ES-I3 (cell line): ENCODE data around the gene GAB2.
"Not testable (repeated sequence)": the region's sequence is repeated elsewhere in the genome, so short reads cannot be mapped to it uniquely, and the experiment has no call there.

ENCODE experiments used
- H3K36me3 ChIP-seq: 2 replicates; pipeline ENCODE4 v1.6.1; 2013; ENCODE audit warnings: mild to moderate bottlenecking, low read length, control low read depth, moderate library complexity; ENCODE audit not compliant: insufficient read depth
- H3K4me1 ChIP-seq: 2 replicates; pipeline ENCODE4 v1.6.1; 2013; ENCODE audit warnings: mild to moderate bottlenecking, control low read depth, low read length; ENCODE audit not compliant: insufficient read depth
- H3K9ac ChIP-seq: 2 replicates; pipeline ENCODE4 v1.6.1; 2013; ENCODE audit warnings: low read depth, mild to moderate bottlenecking, low read length, moderate library complexity
- H3K9me3 ChIP-seq: 2 replicates; pipeline ENCODE4 v1.6.1; 2013; ENCODE audit warnings: mild to moderate bottlenecking, low read length, moderate library complexity; ENCODE audit not compliant: control insufficient read depth, insufficient read depth

GAB2 gene

GRCh38 chr11:78237293-78238046, 180.2 kb downstream of the GAB2 start:
- Histone ChIP-seq H3K9ac (no peak overlapping the region), H3K9me3 (no peaks in the 10 kb centered on the region), H3K36me3 (no peaks in the 10 kb centered on the region), H3K4me1 (no peaks in the 10 kb centered on the region; the same call in 1 of the 2 replicates)

DNA sequence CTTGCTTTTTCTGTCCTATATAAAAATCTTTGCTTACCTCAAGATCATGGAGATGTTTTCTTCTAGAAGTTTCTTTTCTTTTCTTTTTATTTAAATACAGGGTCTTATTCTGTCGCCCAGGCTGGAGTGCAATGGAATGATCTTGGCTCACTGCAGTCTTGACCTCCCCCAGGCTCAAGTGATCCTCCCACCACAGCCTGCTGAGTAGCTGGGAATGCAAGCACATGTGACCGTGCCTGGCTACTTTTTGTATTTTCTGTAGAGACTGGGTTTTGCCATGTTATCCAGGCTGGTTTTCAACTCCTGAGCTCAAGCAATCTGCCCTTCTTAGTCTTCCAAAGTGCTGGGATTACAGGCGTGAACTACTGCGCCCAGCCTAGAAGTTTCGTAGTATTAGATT, 183.6 kb downstream of the GAB2 start:
- H3K4me1 ChIP-seq: no peaks in the 10 kb centered on the region; the same call in 1 of the 2 replicates
- no peaks in the 10 kb centered on the region for H3K9me3 ChIP-seq
- no peaks in the 10 kb centered on the region for H3K36me3 ChIP-seq
- H3K9ac ChIP-seq: no peak overlapping the region

GRCh38 chr11:78233046-78233445, 184.6 kb downstream of the GAB2 start:
- H3K9me3 ChIP-seq, H3K36me3 ChIP-seq, H3K9ac ChIP-seq, H3K4me1 ChIP-seq: not testable (repeated sequence)

- Histone ChIP-seq H3K36me3 (no peaks in the 10 kb centered on the region), H3K4me1 (no peaks in the 10 kb centered on the region; the same call in 1 of the 2 replicates), H3K9me3 (no peaks in the 10 kb centered on the region), H3K9ac (no peak overlapping the region)
Measured at GRCh38 chr11:78231962-78232501, 185.6 kb downstream of the GAB2 start.

GRCh38 chr11:78230161-78230877, 187.3 kb downstream of the GAB2 start:
- Histone ChIP-seq H3K9me3 (no peaks in the 10 kb centered on the region), H3K9ac (no peak overlapping the region), H3K36me3 (no peaks in the 10 kb centered on the region; the same call in none of the 2 replicates), H3K4me1 (no peaks in the 10 kb centered on the region; the same call in 1 of the 2 replicates)

- no peaks in the 10 kb centered on the region for H3K9me3 ChIP-seq
- H3K9ac ChIP-seq: no peak overlapping the region
- no peaks in the 10 kb centered on the region; the same call in 1 of the 2 replicates for H3K4me1 ChIP-seq
- H3K36me3 ChIP-seq: no peaks in the 10 kb centered on the region; the same call in none of the 2 replicates
Measured at GRCh38 chr11:78229106-78229505, 188.5 kb downstream of the GAB2 start.

DNA sequence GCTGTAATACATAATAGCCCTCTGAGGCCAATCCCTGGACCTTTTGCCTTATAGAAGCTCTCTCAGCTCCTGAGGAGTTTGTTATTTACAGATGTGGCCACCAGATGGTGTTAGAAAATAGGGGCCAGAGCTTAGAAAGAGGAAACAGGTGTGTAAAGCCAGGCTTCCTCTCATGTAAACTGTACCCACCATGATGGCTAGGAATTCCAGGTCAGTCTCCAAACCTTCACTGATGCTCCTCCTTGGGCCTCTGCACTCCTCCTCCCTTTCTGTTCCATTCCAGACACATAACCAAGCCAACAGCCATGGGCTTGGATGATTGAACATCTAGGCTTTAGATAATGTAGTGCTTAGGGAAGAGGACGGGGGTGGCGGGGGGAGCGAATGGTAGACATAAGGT, 189.2 kb downstream of the GAB2 start:
- H3K4me1 ChIP-seq: no peaks in the 10 kb centered on the region
- no peaks in the 10 kb centered on the region; the same call in none of the 2 replicates for H3K36me3 ChIP-seq
- no peaks in the 10 kb centered on the region for H3K9me3 ChIP-seq
- no peak overlapping the region for H3K9ac ChIP-seq

- H3K36me3 ChIP-seq: no peaks in the 10 kb centered on the region; the same call in none of the 2 replicates
- no peak overlapping the region for H3K9ac ChIP-seq
- H3K9me3 ChIP-seq: no peaks in the 10 kb centered on the region
- H3K4me1 ChIP-seq: no peaks in the 10 kb centered on the region
Measured at GRCh38 chr11:78227921-78228320, 189.7 kb downstream of the GAB2 start.

DNA sequence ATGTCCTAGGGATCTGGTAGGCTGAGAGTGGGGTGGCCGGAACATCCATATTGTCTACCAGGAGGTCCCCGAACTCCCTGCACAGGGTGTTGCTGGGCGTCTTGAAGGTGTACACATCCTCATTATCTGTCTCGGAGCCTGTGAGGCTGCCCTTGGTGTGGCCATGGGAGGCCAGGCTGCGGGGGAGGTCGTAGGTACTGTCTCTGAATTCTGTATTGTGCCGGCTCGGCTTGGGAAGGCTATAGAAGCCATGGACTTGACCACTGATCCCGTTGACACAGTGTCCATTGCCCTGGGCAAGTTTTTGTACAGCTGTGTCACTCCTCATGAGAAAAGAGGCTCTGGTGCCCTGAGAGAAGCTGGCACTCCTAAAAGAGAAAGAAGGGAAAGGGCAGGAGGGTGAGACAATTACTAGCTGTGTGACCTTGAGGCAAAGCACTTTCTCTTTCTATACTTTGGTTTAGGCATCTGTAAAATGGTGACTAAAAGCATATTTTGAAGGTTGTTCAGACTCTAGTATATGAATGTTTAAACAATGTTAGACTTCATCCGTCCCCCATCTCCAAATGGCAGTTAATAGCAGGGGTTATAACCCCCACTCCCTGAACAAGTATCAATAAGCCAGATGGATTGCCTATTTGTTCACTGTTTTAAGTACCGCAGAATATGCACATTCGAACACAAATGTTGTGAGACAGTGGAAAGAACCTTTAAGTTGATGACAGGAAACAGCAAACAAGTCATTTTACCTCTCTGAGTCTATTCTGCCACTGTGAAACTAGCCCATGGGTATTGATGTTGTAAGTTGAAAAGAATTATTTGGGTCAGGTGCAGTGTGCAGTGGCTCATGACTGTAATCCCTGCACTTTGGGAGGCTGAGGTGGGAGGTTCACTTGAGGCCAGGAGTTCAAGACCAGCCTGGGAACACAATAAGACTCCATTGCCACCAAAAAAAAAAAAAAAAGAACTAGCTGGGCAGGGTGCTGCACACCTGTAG, 190.6 kb downstream of the GAB2 start:
- H3K9ac ChIP-seq: no peak overlapping the region
- no peaks in the 10 kb centered on the region for H3K9me3 ChIP-seq
- no peaks in the 10 kb centered on the region for H3K4me1 ChIP-seq
- peaks cover under 1% of the 10 kb centered on the region for H3K36me3 ChIP-seq

DNA sequence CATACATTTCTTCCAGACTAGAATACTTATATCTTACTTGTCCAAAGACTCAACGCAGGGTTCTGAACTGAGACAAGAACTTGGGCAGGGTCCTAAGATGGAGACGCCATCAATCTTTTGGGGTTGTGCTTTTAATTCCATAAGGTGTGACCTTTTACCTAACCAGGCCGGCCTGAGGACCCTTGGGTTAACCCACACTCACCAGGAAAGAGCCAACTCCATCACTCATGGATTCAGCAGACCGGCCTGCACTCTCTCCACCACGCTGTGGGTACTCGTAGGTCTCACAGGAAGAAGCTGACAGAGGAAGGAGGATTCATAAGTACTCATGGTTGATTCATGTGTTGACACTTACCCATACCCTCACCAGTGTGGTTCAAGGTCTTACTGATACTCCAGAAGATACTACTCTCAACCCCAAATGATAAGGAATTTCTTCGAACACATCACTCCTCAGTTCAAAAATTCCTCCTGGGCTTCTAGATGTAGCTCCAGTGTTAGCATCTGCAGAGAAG, 192.7 kb downstream of the GAB2 start:
- H3K9ac ChIP-seq: no peak overlapping the region

DNA sequence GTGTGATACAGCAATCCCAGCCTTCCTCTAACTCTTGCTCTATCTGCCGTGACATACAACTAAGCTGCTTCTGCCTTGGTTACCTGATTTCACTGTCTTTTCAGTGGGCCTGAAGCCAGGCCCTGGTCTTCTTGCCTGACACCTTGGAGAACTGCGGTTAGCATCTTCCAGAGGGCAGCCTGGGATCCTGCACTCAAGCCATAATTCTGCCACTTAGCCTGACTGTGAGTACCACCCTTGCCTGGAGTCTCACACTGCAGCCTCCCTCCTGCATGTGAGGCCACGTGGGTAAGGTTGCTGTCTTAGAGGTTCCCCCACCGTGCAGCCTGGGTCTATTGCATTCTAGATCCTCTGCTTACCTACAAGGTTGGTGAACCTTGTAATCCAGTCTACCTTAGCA, 193.1 kb downstream of the GAB2 start:
- no peaks in the 10 kb centered on the region for H3K9me3 ChIP-seq
- H3K36me3 ChIP-seq: peaks cover 6% of the 10 kb centered on the region
- no peaks in the 10 kb centered on the region for H3K4me1 ChIP-seq
- H3K9ac ChIP-seq: no peak overlapping the region

More for the DNA sequence above, 192.7 kb downstream of the GAB2 start:
- no peaks in the 10 kb centered on the region for H3K9me3 ChIP-seq
- peaks cover 6% of the 10 kb centered on the region for H3K36me3 ChIP-seq
- H3K4me1 ChIP-seq: no peaks in the 10 kb centered on the region

- H3K9ac ChIP-seq: no peak overlapping the region
- no peaks in the 10 kb centered on the region for H3K4me1 ChIP-seq
Measured at GRCh38 chr11:78223320-78223954, 194.2 kb downstream of the GAB2 start.

DNA sequence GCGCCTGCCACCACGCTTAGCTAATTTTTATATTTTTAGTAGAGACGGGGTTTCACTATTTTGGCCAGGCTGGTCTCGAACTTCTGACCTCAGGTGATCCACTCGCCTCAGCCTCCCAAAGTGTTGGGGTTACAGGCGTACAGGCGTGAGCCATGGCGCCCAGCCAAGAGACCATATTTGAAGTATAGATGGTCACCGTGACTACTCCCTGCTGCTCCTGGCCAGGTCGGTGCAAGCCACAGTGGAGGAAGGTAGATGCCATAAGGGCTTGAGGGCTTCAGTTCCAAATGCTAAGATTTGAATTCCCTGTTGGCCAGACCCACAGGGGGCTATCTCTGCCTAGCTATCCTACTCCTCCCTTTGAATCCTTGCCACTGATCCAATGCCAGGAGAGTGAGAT, 194.9 kb downstream of the GAB2 start:
- H3K36me3 ChIP-seq, H3K9me3 ChIP-seq, H3K9ac ChIP-seq, H3K4me1 ChIP-seq: not testable (repeated sequence)

More at GRCh38 chr11:78223320-78223954, 194.2 kb downstream of the GAB2 start:
- H3K36me3 ChIP-seq: peaks cover 6% of the 10 kb centered on the region
- no peaks in the 10 kb centered on the region for H3K9me3 ChIP-seq
